Calu3 (cell line): ENCODE data around the gene MYH10. TPM values are rescaled to one million over a fixed set of nuclear protein-coding genes. Genes with fewer than 3 reads are reported as not detected.

Source experiments
- BruUV-seq: library from RNA; stranded (reverse); fragments of 400-500 nt; replicated peaks from 2 replicates; lab custom pipeline; 2021; lab: Mats Ljungman, UMichigan
- CTCF ChIA-PET: fragments of 300-600 bp; sonication (Branson Sonifier 250); formaldehyde crosslinking; loops from one replicate; lab custom pipeline; 2022; ENCODE audit warnings: antibody characterized with exemption; lab: Charles Lee
- DNase-seq: peaks from one replicate; pipeline ENCODE4 v3.0.0; 2022
- H3K27ac Mint-ChIP-seq: one replicate; pipeline ENCODE4 v1.8.0; 2022; ENCODE audit warnings: mixed read lengths; ENCODE audit not compliant: unreplicated experiment
- H3K27me3 Mint-ChIP-seq: one replicate; pipeline ENCODE4 v1.8.0; 2022; ENCODE audit warnings: mixed read lengths; ENCODE audit not compliant: unreplicated experiment
- H3K36me3 Mint-ChIP-seq: one replicate; pipeline ENCODE4 v1.8.0; 2022; ENCODE audit warnings: mild to moderate bottlenecking, moderate library complexity, mixed read lengths; ENCODE audit not compliant: insufficient read depth, unreplicated experiment
- H3K4me1 Mint-ChIP-seq: one replicate; pipeline ENCODE4 v1.8.0; 2022; ENCODE audit warnings: mild to moderate bottlenecking, low read depth, mixed read lengths; ENCODE audit not compliant: unreplicated experiment
- H3K4me3 Mint-ChIP-seq: one replicate; pipeline ENCODE4 v1.8.0; 2022; ENCODE audit warnings: mild to moderate bottlenecking, low read depth, moderate library complexity, mixed read lengths; ENCODE audit not compliant: unreplicated experiment
- H3K9me3 Mint-ChIP-seq: one replicate; pipeline ENCODE4 v1.8.0; 2022; ENCODE audit warnings: low read depth, mixed read lengths; ENCODE audit not compliant: unreplicated experiment
- intact Hi-C: fragments of 100-400 bp; cut with micrococcal nuclease; formaldehyde crosslinking; loops from one replicate; pipeline ENCODE4 v1.10.0; 2022; ENCODE audit not compliant: unreplicated experiment
- total RNA-seq: library from RNA; stranded (reverse); gene quantifications from 2 replicates; pipeline ENCODE4 v1.2.3, GENCODE V29; 2022
- TF ChIP-seq, protein P1 (sequence below): fragments of 200-600 bp; IDR thresholded peaks from one replicate; pipeline ENCODE4 v1.8.0; 2022; ENCODE audit warnings: antibody characterized with exemption; ENCODE audit not compliant: unreplicated experiment

MYH10 gene
- total RNA-seq, 1 experiment from 2014 or later, result 37.0 TPM

DNA sequence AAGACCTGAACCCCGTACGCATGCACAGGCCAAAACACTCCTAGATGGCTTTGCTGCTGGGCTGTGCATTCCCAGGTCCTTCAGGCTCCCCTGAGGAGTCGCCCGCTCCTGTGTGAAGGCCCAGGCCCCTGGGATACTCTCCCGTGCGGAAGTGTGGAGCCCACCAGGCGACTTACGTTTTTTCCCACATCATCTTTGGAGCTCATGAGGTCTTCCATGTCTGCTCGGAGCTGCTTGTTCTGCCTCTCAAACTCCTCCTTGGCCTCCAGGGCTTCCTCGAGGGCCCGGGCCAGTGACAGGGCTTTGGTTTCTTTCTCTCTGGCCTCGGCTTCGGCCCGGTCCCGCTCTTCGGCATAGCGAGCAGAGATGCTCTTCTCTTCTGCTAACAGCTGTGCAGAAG lies 138.4 kb downstream of the MYH10 start:
- no peak for DNase-seq
- no peaks in the 10 kb centered on the region for H3K27me3 Mint-ChIP-seq
- peaks cover 23% of the 10 kb centered on the region for H3K36me3 Mint-ChIP-seq
- BruUV-seq, result no TSS peak
- TF ChIP-seq, protein P1, sequence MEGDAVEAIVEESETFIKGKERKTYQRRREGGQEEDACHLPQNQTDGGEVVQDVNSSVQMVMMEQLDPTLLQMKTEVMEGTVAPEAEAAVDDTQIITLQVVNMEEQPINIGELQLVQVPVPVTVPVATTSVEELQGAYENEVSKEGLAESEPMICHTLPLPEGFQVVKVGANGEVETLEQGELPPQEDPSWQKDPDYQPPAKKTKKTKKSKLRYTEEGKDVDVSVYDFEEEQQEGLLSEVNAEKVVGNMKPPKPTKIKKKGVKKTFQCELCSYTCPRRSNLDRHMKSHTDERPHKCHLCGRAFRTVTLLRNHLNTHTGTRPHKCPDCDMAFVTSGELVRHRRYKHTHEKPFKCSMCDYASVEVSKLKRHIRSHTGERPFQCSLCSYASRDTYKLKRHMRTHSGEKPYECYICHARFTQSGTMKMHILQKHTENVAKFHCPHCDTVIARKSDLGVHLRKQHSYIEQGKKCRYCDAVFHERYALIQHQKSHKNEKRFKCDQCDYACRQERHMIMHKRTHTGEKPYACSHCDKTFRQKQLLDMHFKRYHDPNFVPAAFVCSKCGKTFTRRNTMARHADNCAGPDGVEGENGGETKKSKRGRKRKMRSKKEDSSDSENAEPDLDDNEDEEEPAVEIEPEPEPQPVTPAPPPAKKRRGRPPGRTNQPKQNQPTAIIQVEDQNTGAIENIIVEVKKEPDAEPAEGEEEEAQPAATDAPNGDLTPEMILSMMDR, result no peak
- intact Hi-C loops, result no loop called here
- CTCF ChIA-PET, result no interaction called here
- no peak overlapping the region for H3K4me3 Mint-ChIP-seq
- H3K4me1 Mint-ChIP-seq, result no peaks in the 10 kb centered on the region
- no peaks in the 10 kb centered on the region for H3K9me3 Mint-ChIP-seq
- no peak overlapping the region for H3K27ac Mint-ChIP-seq

DNA sequence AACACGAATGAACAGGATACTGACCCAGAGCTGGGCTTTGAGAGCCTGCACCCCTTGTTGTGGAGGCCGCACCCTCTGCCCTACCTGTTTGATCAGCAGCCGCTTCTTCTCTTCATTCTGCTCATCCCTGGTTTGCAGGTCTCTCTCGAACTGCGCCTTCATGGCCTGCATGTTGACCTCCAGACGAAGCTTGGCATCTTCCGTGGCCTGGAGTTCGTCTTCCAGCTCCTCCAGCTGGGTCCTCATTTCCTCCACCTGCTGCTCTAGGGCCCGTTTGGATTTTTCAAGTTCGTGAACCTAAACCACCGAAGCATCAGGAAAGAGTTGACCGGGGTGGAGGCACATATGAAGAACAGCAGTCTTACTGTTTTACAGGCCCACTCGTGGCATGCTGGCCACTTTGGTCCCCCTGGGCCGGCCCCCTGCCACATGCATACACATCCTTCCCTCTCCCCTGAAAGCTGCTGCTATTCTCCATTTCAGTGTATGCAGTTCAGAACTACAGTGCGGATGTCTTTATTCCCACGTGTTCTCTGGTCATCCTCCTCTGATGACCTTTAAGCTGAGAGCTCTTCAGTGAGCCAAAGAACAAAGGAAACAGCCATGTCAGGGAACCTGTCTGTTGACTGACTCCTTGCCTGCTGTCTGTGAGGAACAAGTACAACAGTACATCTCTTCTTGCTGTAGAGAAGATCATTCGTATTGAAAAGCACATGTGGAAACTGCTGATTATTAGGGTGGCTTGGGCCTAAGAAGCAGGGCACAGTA lies 140.1 kb downstream of the MYH10 start:
- intact Hi-C loops, result no loop called here
- Mint-ChIP-seq H3K4me3 (no peak overlapping the region), H3K9me3 (no peaks in the 10 kb centered on the region), H3K36me3 (peaks cover 23% of the 10 kb centered on the region), H3K27ac (no peak overlapping the region), H3K27me3 (no peaks in the 10 kb centered on the region), H3K4me1 (no peaks in the 10 kb centered on the region)
- no peak for DNase-seq
- TF ChIP-seq, protein P1, result no peak
- CTCF ChIA-PET, result no interaction called here
- BruUV-seq, result no TSS peak

- CTCF ChIA-PET, result no interaction called here
- Mint-ChIP-seq H3K4me3 (no peak overlapping the region), H3K27me3 (no peaks in the 10 kb centered on the region), H3K9me3 (no peaks in the 10 kb centered on the region), H3K36me3 (peaks cover 23% of the 10 kb centered on the region), H3K27ac (no peak overlapping the region), H3K4me1 (no peaks in the 10 kb centered on the region)
- no peak for DNase-seq
- TF ChIP-seq, protein P1, result no peak
- intact Hi-C loops, result no loop called here
- no TSS peak for BruUV-seq
Observed at GRCh38 chr17:8489841-8490240, 140.7 kb downstream of the MYH10 start.

DNA sequence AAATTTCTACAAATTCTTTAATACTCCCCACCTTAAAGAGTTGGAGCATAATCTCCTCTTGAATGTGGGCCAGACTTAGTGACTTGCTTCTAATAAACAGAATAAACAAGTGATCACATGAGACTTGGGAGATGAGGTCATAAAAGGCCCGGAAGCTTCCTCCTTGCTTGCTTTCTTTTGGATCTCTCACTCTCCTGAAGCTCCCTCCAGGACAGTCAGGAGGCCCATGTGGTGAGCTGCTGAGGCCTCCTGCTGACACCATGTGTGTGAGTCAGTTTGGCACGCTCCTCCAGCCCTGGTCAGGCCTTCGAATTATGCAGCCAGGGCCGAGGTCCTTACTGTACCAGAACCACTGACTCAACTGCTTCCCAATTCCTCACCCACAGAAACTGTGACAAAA lies 141.6 kb downstream of the MYH10 start:
- Mint-ChIP-seq H3K4me1 (no peaks in the 10 kb centered on the region), H3K4me3 (no peak overlapping the region), H3K27me3 (no peaks in the 10 kb centered on the region), H3K27ac (no peak overlapping the region), H3K36me3 (peaks cover 18% of the 10 kb centered on the region), H3K9me3 (no peaks in the 10 kb centered on the region)
- TF ChIP-seq, protein P1, result no peak
- CTCF ChIA-PET, result no interaction called here
- BruUV-seq, result no TSS peak
- DNase-seq, result no peak
- intact Hi-C loops, result no loop called here
